ENCODE data around the gene MAPT. TPM values are rescaled to one million over a fixed set of nuclear protein-coding genes. Genes with fewer than 3 reads are reported as not detected.

The MAPT gene
- total RNA-seq, 1 donor from 2014 or later, result 4.8 TPM

GRCh38 chr17:45962221-45962972 lies 68.0 kb downstream of the MAPT start:
- DNase-seq (ENCODE audit: low spot score), result no peak
- intact Hi-C loops (cut with DNase I), result no loop called here
- no peak for ATAC-seq

- intact Hi-C loops (cut with DNase I), result no loop called here
- DNase-seq (ENCODE audit: low spot score) (no peak), ATAC-seq (no peak)
Observed at GRCh38 chr17:45963283-45963682, 68.9 kb downstream of the MAPT start.

- no peak for DNase-seq (ENCODE audit: low spot score)
- intact Hi-C loops (cut with DNase I), result no loop called here
- ATAC-seq, result no peak
Observed at GRCh38 chr17:45963889-45964288, 69.5 kb downstream of the MAPT start.

GRCh38 chr17:45964634-45965033 lies 70.3 kb downstream of the MAPT start:
- ATAC-seq, result no peak
- peak; percentile 14 for DNase-seq (ENCODE audit: low spot score)

GRCh38 chr17:45965812-45966211 lies 71.5 kb downstream of the MAPT start:
- intact Hi-C loops (cut with DNase I), result no loop called here
- DNase-seq (ENCODE audit: low spot score) (no peak), ATAC-seq (no peak)

More at GRCh38 chr17:45964634-45965033, 70.3 kb downstream of the MAPT start:
- intact Hi-C loops (cut with DNase I), result no loop called here

GRCh38 chr17:45966606-45967280 lies 72.4 kb downstream of the MAPT start:
- DNase-seq (ENCODE audit: low spot score) (no peak), ATAC-seq (no peak)
- intact Hi-C loops (cut with DNase I), result no loop called here

GRCh38 chr17:45967378-45967777 lies 73.0 kb downstream of the MAPT start:
- ATAC-seq (no peak), DNase-seq (ENCODE audit: low spot score) (no peak)
- intact Hi-C loops (cut with DNase I), result no loop called here

GRCh38 chr17:45968732-45969131 lies 74.4 kb downstream of the MAPT start:
- no peak for DNase-seq (ENCODE audit: low spot score)
- intact Hi-C loops (cut with DNase I), result no loop called here
- ATAC-seq, result no peak

GRCh38 chr17:45969726-45970125 lies 75.4 kb downstream of the MAPT start:
- intact Hi-C loops (cut with DNase I), result no loop called here
- ATAC-seq (no peak), DNase-seq (ENCODE audit: low spot score) (no peak)

- DNase-seq (ENCODE audit: low spot score), result no peak
- intact Hi-C loops (cut with DNase I), result no loop called here
- ATAC-seq, result no peak
Observed at GRCh38 chr17:45970659-45971058, 76.3 kb downstream of the MAPT start.

- intact Hi-C loops (cut with DNase I), result no loop called here
- ATAC-seq, result no peak
- DNase-seq (ENCODE audit: low spot score), result no peak
Observed at GRCh38 chr17:45971698-45972141, 77.4 kb downstream of the MAPT start.

- no peak for ATAC-seq
- intact Hi-C loops (cut with DNase I), result no loop called here
Observed at GRCh38 chr17:45972531-45972930, 78.2 kb downstream of the MAPT start.

GRCh38 chr17:45973099-45973780 lies 78.9 kb downstream of the MAPT start:
- DNase-seq (ENCODE audit: low spot score), result no peak
- ATAC-seq, result no peak
- intact Hi-C loops (cut with DNase I), result no loop called here

More at GRCh38 chr17:45972531-45972930, 78.2 kb downstream of the MAPT start:
- no peak for DNase-seq (ENCODE audit: low spot score)

GRCh38 chr17:45973946-45974859 lies 79.8 kb downstream of the MAPT start:
- ATAC-seq, result no peak

GRCh38 chr17:45974916-45975630 lies 80.7 kb downstream of the MAPT start:
- intact Hi-C loops (cut with DNase I), result no loop called here
- no peak for DNase-seq (ENCODE audit: low spot score)
- no peak for ATAC-seq

More at GRCh38 chr17:45973946-45974859, 79.8 kb downstream of the MAPT start:
- DNase-seq (ENCODE audit: low spot score), result no peak
- intact Hi-C loops (cut with DNase I), result no loop called here

GRCh38 chr17:45975640-45976295 lies 81.4 kb downstream of the MAPT start:
- DNase-seq (ENCODE audit: low spot score), result no peak
- intact Hi-C loops (cut with DNase I), result no loop called here

GRCh38 chr17:45976391-45976754 lies 82.0 kb downstream of the MAPT start:
- no peak for ATAC-seq
- DNase-seq (ENCODE audit: low spot score), result no peak
- intact Hi-C loops (cut with DNase I), result no loop called here

More at GRCh38 chr17:45975640-45976295, 81.4 kb downstream of the MAPT start:
- no peak for ATAC-seq

All from sciatic nerve (tissue), 2 donors.